ENCODE results near the gene DNAJA1.

The DNAJA1 gene

DNA sequence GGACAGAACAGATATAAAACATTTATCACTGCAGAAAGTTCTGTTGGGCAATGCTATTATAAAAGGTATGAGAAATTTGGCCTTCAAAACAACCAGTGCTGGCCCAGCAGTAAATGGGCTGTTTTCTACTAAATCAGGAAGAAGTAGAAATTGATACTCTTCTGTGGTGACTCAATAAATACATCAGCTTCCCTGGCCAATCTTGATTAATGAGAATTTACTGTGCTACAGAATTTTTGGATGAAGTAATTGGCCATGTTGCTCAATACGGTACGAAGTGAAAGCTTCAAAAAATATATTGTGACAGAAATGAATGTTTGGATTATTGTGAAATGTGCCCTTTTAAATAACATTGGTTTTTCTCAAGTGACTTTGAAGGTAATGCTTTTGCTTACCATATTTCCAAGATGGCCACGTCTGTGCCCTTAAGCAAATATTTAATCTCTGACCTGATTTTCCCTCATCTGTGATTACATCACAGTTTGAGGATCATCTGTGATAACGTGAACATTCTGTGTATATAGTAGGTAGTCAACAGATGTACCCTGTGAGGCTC, 4.2 kb downstream of the DNAJA1 start:
- DNase-seq (ENCODE audit: low spot score), result no peak

DNA sequence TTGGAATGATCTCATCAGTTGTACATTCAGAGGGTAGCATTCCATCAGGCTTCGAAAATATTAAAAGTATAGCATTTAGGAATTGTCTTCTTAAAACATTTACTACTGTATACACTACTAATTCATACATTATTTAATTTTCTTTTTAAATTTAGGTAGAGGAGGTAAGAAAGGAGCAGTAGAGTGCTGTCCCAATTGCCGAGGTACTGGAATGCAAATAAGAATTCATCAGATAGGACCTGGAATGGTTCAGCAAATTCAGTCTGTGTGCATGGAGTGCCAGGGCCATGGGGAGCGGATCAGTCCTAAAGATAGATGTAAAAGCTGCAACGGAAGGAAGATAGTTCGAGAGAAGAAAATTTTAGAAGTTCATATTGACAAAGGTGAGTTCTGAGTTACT, 5.2 kb downstream of the DNAJA1 start:
- DNase-seq (ENCODE audit: low spot score), result no peak

GRCh38 chr9:33032292-33032691, 7.2 kb downstream of the DNAJA1 start:
- no peak for DNase-seq (ENCODE audit: low spot score)

DNA sequence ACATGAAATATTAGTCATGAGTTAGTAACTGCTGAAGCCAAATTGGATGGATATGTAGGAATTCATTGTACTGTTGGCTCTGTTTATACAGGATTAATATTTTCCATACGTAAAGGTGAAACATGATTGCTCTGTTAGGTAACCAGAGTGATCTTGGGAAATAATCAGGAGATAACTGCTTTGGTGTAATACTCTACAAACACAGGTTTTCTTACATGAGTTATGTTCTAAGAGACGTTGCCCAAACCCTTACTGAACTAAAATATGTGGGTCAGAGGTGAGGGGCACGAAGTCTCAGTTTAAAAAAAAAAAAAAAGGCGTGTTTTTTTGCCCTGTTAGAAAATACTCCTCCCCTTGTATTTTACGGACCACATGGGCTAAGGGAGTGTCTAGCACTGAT, 7.8 kb downstream of the DNAJA1 start:
- DNase-seq (ENCODE audit: low spot score), result no peak

DNA sequence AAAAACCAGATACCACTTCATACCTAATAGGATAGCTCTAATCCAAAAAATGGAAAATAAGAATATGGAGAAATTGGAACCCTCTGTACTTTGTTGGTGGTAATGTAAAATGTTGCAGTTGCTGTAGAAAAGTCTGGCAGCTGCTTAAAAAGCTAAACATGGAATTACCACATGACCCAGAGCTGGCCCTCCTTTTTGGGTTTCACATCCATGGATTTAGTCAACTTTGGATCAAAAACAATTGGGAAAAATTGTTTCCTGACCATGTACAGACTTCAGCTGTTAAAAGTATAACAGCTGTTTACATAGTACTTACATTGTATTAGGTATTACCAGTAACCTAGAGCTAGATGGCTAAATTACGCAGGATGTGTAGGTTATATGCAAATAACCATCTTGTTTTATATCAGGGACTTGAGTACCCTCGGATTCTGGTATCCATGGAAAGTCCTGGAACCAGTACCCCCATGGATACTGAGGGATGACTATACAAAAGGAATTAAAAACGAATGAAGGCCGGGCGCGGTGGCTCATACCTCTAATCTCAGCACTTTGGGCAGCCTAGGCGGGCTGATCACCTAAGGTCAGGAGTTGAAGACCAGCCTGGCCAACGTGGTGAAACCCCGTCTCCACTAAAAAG, 15.8 kb downstream of the DNAJA1 start:
- DNase-seq (ENCODE audit: low spot score), result no peak

- no peak for DNase-seq (ENCODE audit: low spot score)
Measured at GRCh38 chr9:33041432-33042188, 16.5 kb downstream of the DNAJA1 start.

GRCh38 chr9:33042473-33042872, 17.4 kb downstream of the DNAJA1 start:
- DNase-seq (ENCODE audit: low spot score), result no peak

GRCh38 chr9:33043671-33044070, 18.6 kb downstream of the DNAJA1 start:
- no peak for DNase-seq (ENCODE audit: low spot score)

DNA sequence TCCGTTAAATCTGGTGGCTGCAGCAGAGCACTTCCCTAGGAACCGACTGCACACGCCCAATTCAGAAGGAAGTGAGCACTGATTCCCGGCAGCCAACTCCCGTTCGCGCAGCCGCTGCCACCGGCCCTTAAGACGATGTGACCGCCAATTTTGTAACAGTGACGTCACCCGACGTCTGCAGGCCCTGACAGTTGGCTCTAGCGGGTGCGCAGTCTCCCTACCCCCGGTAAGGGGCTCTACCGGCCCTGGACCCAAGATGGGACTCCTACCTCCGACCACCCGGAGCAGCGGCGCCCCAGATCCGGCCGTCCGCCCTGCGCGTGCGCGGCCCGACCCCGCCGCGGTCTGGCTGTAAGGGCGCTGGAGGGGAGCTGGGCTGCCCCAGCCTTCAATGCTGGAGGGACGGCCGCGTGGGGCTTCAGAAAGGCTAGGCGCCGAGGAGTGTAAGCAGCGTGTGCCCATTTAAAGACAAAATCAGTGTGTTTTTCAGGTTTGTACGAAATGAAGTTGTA, 19.1 kb downstream of the DNAJA1 start:
- DNase-seq (ENCODE audit: low spot score), result peak; percentile 51

- no peak for DNase-seq (ENCODE audit: low spot score)
Measured at GRCh38 chr9:33044677-33045282, 19.7 kb downstream of the DNAJA1 start.

- DNase-seq (ENCODE audit: low spot score), result no peak
Measured at GRCh38 chr9:33046061-33046460, 21.0 kb downstream of the DNAJA1 start.

DNA sequence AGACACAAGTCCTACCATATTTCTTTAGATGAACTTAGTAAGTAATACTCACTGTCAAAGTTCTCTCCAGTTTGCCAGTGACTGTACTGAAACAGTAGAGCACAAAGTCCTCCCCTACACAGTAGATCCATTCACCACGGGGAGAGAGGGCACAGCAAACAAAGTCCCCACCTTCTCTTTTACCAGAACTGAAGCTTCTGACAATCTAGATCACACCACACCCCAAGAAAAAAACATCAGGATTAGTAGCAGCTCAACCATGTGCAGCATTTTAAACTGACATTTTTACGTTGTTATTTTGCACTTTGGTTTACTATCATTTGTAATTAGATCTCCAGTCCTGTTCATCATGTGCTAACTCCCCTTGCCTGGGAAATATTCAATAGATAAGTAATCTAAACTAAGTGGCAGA, 23.0 kb downstream of the DNAJA1 start:
- no peak for DNase-seq (ENCODE audit: low spot score)

DNA sequence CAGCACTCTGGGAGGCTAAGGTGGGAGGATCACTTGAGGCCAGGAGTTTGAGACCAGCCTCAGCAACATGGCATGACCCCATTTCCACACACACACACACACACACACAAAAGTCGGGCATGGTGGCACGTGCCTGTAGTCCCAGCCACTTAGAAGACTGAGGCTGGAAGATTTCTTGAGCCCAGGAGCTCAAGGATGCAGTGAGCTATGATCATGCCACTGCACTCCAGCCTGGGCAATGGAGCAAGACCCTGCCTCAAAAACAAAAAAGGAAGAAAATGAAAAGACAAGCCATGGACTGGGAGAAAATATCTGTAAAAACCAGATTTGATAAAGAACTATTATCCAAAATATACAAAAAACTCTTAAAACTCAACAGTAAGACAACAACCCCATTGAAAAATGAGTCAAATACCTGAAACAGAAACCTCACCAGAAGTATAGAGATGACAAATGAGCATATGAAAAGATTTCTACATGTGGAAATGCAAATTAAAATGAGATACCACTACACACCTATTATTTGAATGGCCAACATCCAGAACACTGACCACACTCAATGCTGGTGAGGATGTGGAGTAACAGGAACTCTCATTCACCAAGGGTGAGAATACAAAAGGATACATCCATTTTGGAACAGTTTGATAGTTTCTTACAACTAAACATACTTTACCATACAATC, 24.7 kb downstream of the DNAJA1 start:
- no peak for DNase-seq (ENCODE audit: low spot score)

- DNase-seq (ENCODE audit: low spot score), result no peak
Measured at GRCh38 chr9:33051144-33051543, 26.1 kb downstream of the DNAJA1 start.

GRCh38 chr9:33065157-33066076, 40.3 kb downstream of the DNAJA1 start:
- DNase-seq (ENCODE audit: low spot score), result no peak

GRCh38 chr9:33068991-33069390, 43.9 kb downstream of the DNAJA1 start:
- no peak for DNase-seq (ENCODE audit: low spot score)

DNA sequence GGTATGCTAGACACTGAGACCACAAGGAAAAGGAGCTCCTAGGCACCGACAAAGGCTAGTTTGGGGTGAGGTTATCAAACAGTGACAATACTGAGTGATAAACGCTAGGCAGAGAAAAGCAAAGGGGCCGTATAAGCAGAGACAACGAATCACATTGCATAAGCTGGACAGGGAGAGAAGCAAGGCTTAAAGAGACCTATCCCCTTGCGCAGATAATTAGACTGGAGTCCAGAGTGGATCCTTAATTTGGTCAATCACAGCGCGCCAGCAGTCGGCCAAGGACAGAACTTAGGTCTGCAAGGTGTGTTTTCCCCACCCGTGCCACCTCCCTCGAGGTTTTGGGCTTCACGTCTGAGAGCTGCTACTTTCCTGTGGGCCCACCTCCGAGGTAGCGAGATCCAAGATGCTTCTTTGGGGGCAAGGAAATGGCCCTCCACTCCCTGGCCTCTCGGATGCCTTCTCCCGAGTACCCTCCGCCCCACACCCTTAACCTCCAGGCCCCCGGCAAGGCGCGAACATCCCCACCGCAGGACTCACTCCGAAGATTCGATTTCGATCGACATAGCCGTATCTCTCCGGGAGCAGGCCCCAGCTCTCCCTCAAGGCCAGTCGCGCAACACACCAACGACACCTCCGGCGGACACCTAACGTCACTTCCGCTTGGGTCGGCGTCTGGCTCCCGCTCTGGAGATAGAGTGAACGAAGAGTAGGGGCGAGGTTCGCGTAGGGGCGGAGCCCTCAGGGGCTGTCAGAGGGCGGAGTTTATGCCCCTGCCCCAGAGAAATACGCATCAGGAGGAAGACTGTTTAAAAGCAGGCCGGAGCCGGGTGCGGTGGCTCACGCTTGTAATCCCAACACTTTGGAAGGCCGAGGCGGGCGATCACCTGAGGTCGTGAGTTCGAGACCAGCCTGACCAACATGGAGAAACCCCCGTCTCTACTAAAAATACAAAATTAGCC, 51.3 kb downstream of the DNAJA1 start, which contains the start of gene SMU1:
Gene SMU1, minus strand, starts transcription at position 629 of the 959 bp plus-strand sequence. Its CDS starts 66 bp downstream, at position 563.
- peak; percentile 96 for DNase-seq (ENCODE audit: low spot score)

- DNase-seq (ENCODE audit: low spot score), result no peak
Measured at GRCh38 chr9:33080534-33080933, 55.5 kb downstream of the DNAJA1 start.

DNA sequence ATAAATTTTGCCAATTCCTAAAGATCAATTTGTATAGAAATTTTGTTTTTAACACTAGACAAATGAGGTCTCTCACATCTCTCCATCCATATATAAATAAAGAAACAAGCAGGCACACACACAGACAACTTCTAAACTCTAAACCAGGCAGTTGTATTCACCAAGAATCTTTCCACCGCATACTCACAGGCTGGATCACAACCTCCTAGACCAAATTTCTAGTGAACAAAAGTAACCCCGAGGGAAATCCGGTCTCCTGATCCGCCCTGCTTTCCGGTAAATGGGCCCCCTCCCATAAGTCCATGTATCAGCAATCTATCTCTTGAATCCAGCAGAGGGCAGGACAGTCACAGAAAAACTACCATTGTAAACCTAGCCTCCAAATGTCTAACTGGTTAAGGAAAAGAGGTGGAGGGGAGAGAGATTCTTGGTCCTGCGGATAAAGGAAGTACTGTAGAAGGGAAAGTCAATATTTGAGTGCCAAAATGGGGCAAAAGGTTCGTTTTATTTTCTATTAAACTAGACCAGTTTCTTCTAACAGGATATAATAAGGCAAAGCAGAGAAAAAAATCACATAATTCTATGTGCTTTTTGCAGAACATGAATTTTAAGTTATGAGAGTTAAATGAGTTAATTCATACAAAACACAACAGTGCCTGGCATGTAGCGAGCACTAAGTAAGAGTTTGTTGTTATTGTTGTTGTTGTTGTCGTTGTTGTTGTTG, 56.2 kb downstream of the DNAJA1 start:
- DNase-seq (ENCODE audit: low spot score), result peak; percentile 81

Measured in CD4-positive, alpha-beta T cell treated with Interleukin-15 for 4 hours (primary cell).